Mesenchymal stem cell (in vitro differentiated cells and primary cell): ENCODE measurements around the gene YIF1A.

Experiments used
- DNase-seq: peaks from one replicate; pipeline ENCODE4 v3.0.0-alpha.2; 2013
- H2AFZ ChIP-seq: one replicate; pipeline ENCODE4 v1.6.1; 2013; ENCODE audit warnings: low read depth, mild to moderate bottlenecking, control low read depth, inconsistent platforms, low read length, moderate library complexity
- H2AK5ac ChIP-seq: 2 replicates; pipeline ENCODE4 v1.6.1; 2013; ENCODE audit warnings: low read length, moderate library complexity, mild to moderate bottlenecking, inconsistent platforms; ENCODE audit not compliant: severe bottlenecking
- H2BK120ac ChIP-seq: one replicate; pipeline ENCODE4 v1.6.1; 2013; ENCODE audit warnings: low read depth, mild to moderate bottlenecking, inconsistent platforms, low read length, moderate library complexity
- H2BK12ac ChIP-seq, 2 experiments: one replicate each; pipeline ENCODE4 v1.6.1; 2013; ENCODE audit warnings: inconsistent platforms in 2 of 2, low read length in 2 of 2, mild to moderate bottlenecking in 2 of 2, moderate library complexity in 2 of 2, control low read depth in 1 of 2
- H2BK15ac ChIP-seq: one replicate; pipeline ENCODE4 v1.6.1; 2013; ENCODE audit warnings: mild to moderate bottlenecking, low read depth, inconsistent platforms; ENCODE audit not compliant: poor library complexity, severe bottlenecking
- H2BK5ac ChIP-seq: 2 replicates; pipeline ENCODE4 v1.6.1; 2013; ENCODE audit warnings: low read depth, mild to moderate bottlenecking, low read length, control low read depth, inconsistent platforms; ENCODE audit not compliant: poor library complexity, severe bottlenecking
- H3K14ac ChIP-seq, 2 experiments: one replicate each; pipeline ENCODE4 v1.6.1; 2013; ENCODE audit warnings: inconsistent platforms in 2 of 2, low read length in 2 of 2, control low read depth in 1 of 2, mild to moderate bottlenecking in 1 of 2, moderate library complexity in 1 of 2
- H3K18ac ChIP-seq, 2 experiments: one replicate each; pipeline ENCODE4 v1.6.1; 2013; ENCODE audit warnings: inconsistent platforms in 2 of 2, low read length in 2 of 2, control low read depth in 1 of 2, low read depth in 1 of 2, mild to moderate bottlenecking in 1 of 2
- H3K23ac ChIP-seq, 2 experiments: one replicate each; pipeline ENCODE4 v1.6.1; 2013; ENCODE audit warnings: inconsistent platforms in 2 of 2, low read length in 2 of 2, mild to moderate bottlenecking in 2 of 2, moderate library complexity in 2 of 2, control low read depth in 1 of 2
- H3K27ac ChIP-seq: 2 replicates; pipeline ENCODE4 v1.5.1; 2013; ENCODE audit warnings: mild to moderate bottlenecking, moderate library complexity, low read length, control low read depth, inconsistent platforms; ENCODE audit not compliant: poor library complexity, severe bottlenecking
- H3K27me3 ChIP-seq, 2 experiments: 2 replicates each; pipeline versions ENCODE4 v1.6.1 to v1.7.0; 2013; ENCODE audit warnings: low read length in 2 of 2, mild to moderate bottlenecking in 2 of 2, moderate library complexity in 2 of 2, control low read depth in 1 of 2, inconsistent platforms in 1 of 2; ENCODE audit not compliant: control insufficient read depth in 1 of 2, insufficient read depth in 1 of 2
- H3K36me3 ChIP-seq, 2 experiments: 2 replicates each; pipeline versions ENCODE4 v1.6.1 to v1.7.0; 2013; ENCODE audit warnings: low read length in 2 of 2, control low read depth in 1 of 2, inconsistent platforms in 1 of 2, low read depth in 1 of 2, mild to moderate bottlenecking in 1 of 2; ENCODE audit not compliant: insufficient read depth in 2 of 2, control insufficient read depth in 1 of 2
- H3K4ac ChIP-seq, 2 experiments: one replicate each; pipeline ENCODE4 v1.6.1; 2013; ENCODE audit warnings: inconsistent platforms in 2 of 2, low read length in 2 of 2, mild to moderate bottlenecking in 2 of 2, moderate library complexity in 2 of 2, control low read depth in 1 of 2, low read depth in 1 of 2
- H3K4me1 ChIP-seq: 2 replicates; pipeline ENCODE4 v1.6.1; 2013; ENCODE audit warnings: low read depth, low read length, control low read depth; ENCODE audit not compliant: control insufficient read depth, insufficient read depth
- H3K4me2 ChIP-seq: 2 replicates; pipeline ENCODE4 v1.6.1; 2013; ENCODE audit warnings: low read length, mild to moderate bottlenecking, inconsistent platforms; ENCODE audit not compliant: poor library complexity, severe bottlenecking
- H3K4me3 ChIP-seq, 2 experiments: 2 replicates each; pipeline versions ENCODE4 v1.5.1 to v1.7.0; 2013; ENCODE audit warnings: low read length in 2 of 2, mild to moderate bottlenecking in 2 of 2, control low read depth in 1 of 2, low read depth in 1 of 2; ENCODE audit not compliant: insufficient read depth in 1 of 2
- H3K79me1 ChIP-seq: replicated peaks from 2 replicates; pipeline ENCODE4 v1.6.1; 2013; ENCODE audit warnings: mild to moderate bottlenecking, control low read depth, low read length, inconsistent platforms; ENCODE audit not compliant: poor library complexity, severe bottlenecking
- H3K9ac ChIP-seq: 2 replicates; pipeline ENCODE4 v1.7.0; 2013; ENCODE audit warnings: mild to moderate bottlenecking, low read length, moderate library complexity
- H3K9me3 ChIP-seq: 2 replicates; pipeline ENCODE4 v1.7.0; 2013; ENCODE audit warnings: mild to moderate bottlenecking, low read length; ENCODE audit not compliant: control insufficient read depth
- H4K8ac ChIP-seq: one replicate; pipeline ENCODE4 v1.6.1; 2013; ENCODE audit warnings: inconsistent platforms, mild to moderate bottlenecking, low read length, moderate library complexity
- H4K91ac ChIP-seq: one replicate; pipeline ENCODE4 v1.6.1; 2013; ENCODE audit warnings: mild to moderate bottlenecking, low read length, inconsistent platforms
- WGBS: methylation state at CpG from one replicate; pipeline ENCODE4 v1.1.7; 2013; ENCODE audit warnings: mixed read lengths; 5-methylcytosine and 5-hydroxymethylcytosine counted together

Gene YIF1A

DNA sequence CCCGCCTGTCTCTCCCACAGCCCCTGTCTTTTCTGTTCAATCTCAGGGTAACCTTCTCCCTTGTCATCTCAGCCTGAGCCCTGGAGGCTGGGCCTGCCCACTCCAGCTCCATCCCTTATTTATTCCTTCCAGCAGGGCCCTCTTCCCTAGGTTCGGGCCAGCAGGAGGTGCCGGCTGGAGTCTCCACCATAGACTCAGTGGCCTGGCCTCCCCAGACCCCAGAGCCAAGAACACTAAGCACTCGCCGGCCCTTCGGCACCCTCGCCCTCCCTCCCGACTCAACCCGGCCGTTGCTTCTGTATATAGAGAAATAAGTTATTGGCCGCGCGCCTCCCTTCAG, 21.9 kb downstream of the YIF1A start:
- H3K23ac ChIP-seq = no peak overlapping the region
- no peak overlapping the region for H3K14ac ChIP-seq
- H3K79me1 ChIP-seq = peaks cover 21% of the 10 kb centered on the region
- no peak overlapping the region for H3K4ac ChIP-seq
- H2BK5ac ChIP-seq = no peak overlapping the region
- H4K8ac ChIP-seq = no peak overlapping the region
- H3K4me1 ChIP-seq = peaks cover 11% of the 10 kb centered on the region
- H3K18ac ChIP-seq = peak overlapping the region in 1 of 2 experiments; percentile 56
- H3K9ac ChIP-seq = peak overlapping the region; percentile 98
- H3K4me2 ChIP-seq = peak overlapping the region; percentile 81
- no peak overlapping the region for H2AFZ ChIP-seq
- H2BK12ac ChIP-seq = peak overlapping the region in 1 of 2 experiments; percentile 40
- peak overlapping the region; percentile 37 for H4K91ac ChIP-seq
- H2BK15ac ChIP-seq = no peak overlapping the region
- H3K4me3 ChIP-seq = peak overlapping the region; percentile 54 to 97
- peak overlapping the region; percentile 66 for H2BK120ac ChIP-seq
- DNase-seq = no peak
- H3K9me3 ChIP-seq = no peaks in the 10 kb centered on the region
- H3K27ac ChIP-seq = peak overlapping the region; percentile 45
- H3K36me3 ChIP-seq = peaks cover 55 to 64% of the 10 kb centered on the region in 2 experiments
- H2AK5ac ChIP-seq = no peak overlapping the region
- 55% methylated on average over 11 of the region's 13 CpGs for WGBS
- H3K27me3 ChIP-seq = no peaks in the 10 kb centered on the region

DNA sequence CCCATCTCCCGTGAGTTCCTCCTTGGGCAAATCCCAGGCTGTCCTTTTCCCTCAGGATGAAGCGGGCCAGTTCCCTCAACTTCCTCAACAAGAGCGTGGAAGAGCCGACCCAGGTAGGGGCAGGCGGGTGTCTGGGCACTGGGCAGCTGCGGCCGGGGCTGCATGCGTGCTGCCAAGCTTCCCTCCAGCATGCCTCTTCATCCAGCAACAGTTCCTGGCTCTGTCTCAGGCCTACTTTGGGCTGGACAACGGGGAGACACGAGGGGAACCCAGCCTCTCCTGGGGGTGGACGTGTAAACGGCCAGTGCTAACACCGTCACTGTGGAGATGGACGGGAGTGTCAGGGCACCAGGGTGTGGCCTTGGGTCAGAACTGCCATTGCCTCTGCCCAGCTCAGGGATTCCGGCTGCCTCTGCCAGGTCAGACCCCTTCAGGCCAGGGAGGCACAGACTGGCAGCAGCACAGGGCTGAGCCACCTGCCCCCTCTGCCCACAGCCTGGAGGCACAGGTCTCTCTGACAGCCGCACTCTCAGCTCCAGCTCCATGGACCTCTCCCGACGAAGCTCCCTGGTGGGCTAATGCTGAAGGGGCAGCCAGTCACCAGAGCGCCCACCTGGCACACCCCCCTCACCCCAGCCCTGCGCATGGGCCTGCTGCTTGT, 22.4 kb downstream of the YIF1A start:
- WGBS = 94% methylated on average over 20 of the region's 20 CpGs
- H3K9ac ChIP-seq = peak overlapping the region; percentile 98
- H3K36me3 ChIP-seq = peaks cover 55 to 64% of the 10 kb centered on the region in 2 experiments
- no peak for DNase-seq
- H4K91ac ChIP-seq = peak overlapping the region; percentile 59
- no peak overlapping the region for H3K4ac ChIP-seq
- no peak overlapping the region for H3K23ac ChIP-seq
- H2AFZ ChIP-seq = no peak overlapping the region
- H2BK120ac ChIP-seq = no peak overlapping the region
- peaks cover 22% of the 10 kb centered on the region for H3K79me1 ChIP-seq
- H3K18ac ChIP-seq = no peak overlapping the region
- no peak overlapping the region for H3K14ac ChIP-seq
- H3K27ac ChIP-seq = no peak overlapping the region
- H2BK5ac ChIP-seq = no peak overlapping the region
- no peak overlapping the region for H3K4me2 ChIP-seq
- H3K4me1 ChIP-seq = peaks cover 11% of the 10 kb centered on the region
- H3K4me3 ChIP-seq = peak overlapping the region in 1 of 2 experiments; percentile 97
- H2AK5ac ChIP-seq = no peak overlapping the region
- peak overlapping the region; percentile 27 for H4K8ac ChIP-seq
- no peaks in the 10 kb centered on the region for H3K27me3 ChIP-seq
- H2BK12ac ChIP-seq = peak overlapping the region in 1 of 2 experiments; percentile 40
- peak overlapping the region; percentile 12 for H2BK15ac ChIP-seq
- no peaks in the 10 kb centered on the region for H3K9me3 ChIP-seq

DNA sequence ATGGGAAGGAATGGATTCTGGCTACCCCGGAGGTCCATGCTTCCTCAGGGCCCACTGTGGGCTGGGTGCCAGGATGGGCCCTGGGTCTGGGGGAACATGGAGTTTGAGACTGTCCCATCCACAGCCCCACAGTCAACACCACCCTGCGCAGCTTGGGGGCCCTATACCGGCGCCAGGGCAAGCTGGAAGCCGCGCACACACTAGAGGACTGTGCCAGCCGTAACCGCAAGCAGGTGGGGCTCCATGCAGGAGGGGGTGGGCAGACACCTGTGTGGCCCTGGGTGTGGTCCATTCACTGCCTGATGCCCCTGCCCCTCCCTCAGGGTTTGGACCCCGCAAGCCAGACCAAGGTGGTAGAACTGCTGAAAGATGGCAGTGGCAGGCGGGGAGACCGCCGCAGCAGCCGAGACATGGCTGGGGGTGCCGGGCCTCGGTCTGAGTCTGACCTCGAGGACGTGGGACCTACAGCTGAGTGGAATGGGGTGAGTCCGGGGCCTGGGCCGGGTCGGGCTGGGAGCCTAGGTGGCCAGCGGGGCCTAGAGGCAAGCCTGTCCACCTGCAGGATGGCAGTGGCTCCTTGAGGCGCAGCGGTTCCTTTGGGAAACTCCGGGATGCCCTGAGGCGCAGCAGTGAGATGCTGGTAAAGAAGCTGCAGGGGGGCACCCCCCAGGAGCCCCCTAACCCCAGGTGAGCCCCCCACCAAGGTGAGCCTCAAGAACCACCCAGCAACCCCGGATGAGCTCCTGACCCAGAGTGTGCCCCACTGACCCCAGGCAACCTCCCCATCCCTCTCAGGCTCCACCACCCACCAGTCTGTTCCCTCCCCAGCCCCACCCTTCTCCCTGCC, 23.2 kb downstream of the YIF1A start:
- Histone ChIP-seq H3K9ac (no peak overlapping the region), H2AFZ (no peak overlapping the region), H2AK5ac (no peak overlapping the region), H4K8ac (no peak overlapping the region), H3K4ac (no peak overlapping the region), H3K79me1 (peaks cover 27% of the 10 kb centered on the region), H4K91ac (peak overlapping the region; percentile 43), H3K14ac (no peak overlapping the region), H3K4me3 (no peak overlapping the region), H3K4me1 (peaks cover 11% of the 10 kb centered on the region), H2BK12ac (no peak overlapping the region), H3K27me3 (no peaks in the 10 kb centered on the region), H2BK5ac (no peak overlapping the region), H3K18ac (no peak overlapping the region), H3K36me3 (peaks cover 61 to 68% of the 10 kb centered on the region in 2 experiments), H3K9me3 (no peaks in the 10 kb centered on the region), H3K23ac (no peak overlapping the region), H3K27ac (no peak overlapping the region), H3K4me2 (no peak overlapping the region), H2BK15ac (peak overlapping the region; percentile 31), H2BK120ac (no peak overlapping the region)
- 97% methylated on average over 22 of the region's 26 CpGs for WGBS
- DNase-seq = no peak

DNA sequence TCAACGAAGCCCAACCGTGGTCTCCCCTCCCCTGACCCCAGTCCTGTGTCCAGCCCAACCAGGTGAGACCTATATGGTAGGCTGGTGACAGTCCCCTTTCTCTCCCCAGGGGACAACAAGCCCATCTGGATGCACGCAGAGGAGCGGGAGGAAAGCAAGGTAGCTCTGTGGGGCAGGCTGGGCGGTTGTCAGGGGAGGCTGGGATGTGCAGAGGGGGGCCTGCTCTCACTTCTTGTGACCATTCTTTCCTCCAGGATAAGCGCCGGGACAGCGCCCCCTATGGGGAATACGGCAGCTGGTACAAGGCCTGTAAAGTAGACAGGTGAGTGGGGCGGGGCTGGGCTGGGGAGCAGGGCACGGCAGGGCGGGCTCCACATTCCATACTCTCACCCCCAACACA, 24.0 kb downstream of the YIF1A start:
- Histone ChIP-seq H4K8ac (no peak overlapping the region), H3K23ac (no peak overlapping the region), H3K4me1 (peaks cover 11% of the 10 kb centered on the region), H2BK120ac (no peak overlapping the region), H4K91ac (no peak overlapping the region), H3K4me2 (no peak overlapping the region), H3K27ac (no peak overlapping the region), H3K4me3 (no peak overlapping the region), H2AK5ac (no peak overlapping the region), H3K9me3 (no peaks in the 10 kb centered on the region), H3K9ac (no peak overlapping the region), H2BK15ac (no peak overlapping the region), H2BK5ac (no peak overlapping the region), H3K18ac (no peak overlapping the region), H3K79me1 (peaks cover 30% of the 10 kb centered on the region), H2BK12ac (no peak overlapping the region), H2AFZ (no peak overlapping the region), H3K4ac (no peak overlapping the region), H3K36me3 (peaks cover 61 to 71% of the 10 kb centered on the region in 2 experiments), H3K14ac (no peak overlapping the region), H3K27me3 (no peaks in the 10 kb centered on the region)
- DNase-seq = no peak
- 80% methylated on average over 5 of the region's 12 CpGs for WGBS
